Measurements from ENCODE around the gene COL4A4.
A peak's percentile ranks its signal among the peaks of the same experiment; 100 is the strongest.

The COL4A4 gene

GRCh38 chr2:226981791-226982326 is 182.1 kb downstream of the COL4A4 start:
- no peak for DNase-seq (ENCODE audit: low read depth)

GRCh38 chr2:226979004-226979403 is 185.0 kb downstream of the COL4A4 start:
- DNase-seq (ENCODE audit: low read depth): no peak

- no peak for DNase-seq (ENCODE audit: low read depth)
These were observed 185.7 kb downstream of the COL4A4 start for GRCh38 chr2:226978300-226978699.

GRCh38 chr2:226977775-226978190 is 186.2 kb downstream of the COL4A4 start:
- DNase-seq (ENCODE audit: low read depth): peak; percentile 88

- DNase-seq (ENCODE audit: low read depth): no peak
These were observed 190.2 kb downstream of the COL4A4 start for GRCh38 chr2:226973816-226974215.

- no peak for DNase-seq (ENCODE audit: low read depth)
These were observed 192.2 kb downstream of the COL4A4 start for GRCh38 chr2:226971770-226972169.

GRCh38 chr2:226971084-226971483 is 192.9 kb downstream of the COL4A4 start:
- no peak for DNase-seq (ENCODE audit: low read depth)

GRCh38 chr2:226970362-226970761 is 193.6 kb downstream of the COL4A4 start:
- DNase-seq (ENCODE audit: low read depth): no peak

- peak; percentile 65 for DNase-seq (ENCODE audit: low read depth)
These were observed 194.5 kb downstream of the COL4A4 start for GRCh38 chr2:226969417-226970080.

GRCh38 chr2:226965376-226965775 is 198.6 kb downstream of the COL4A4 start:
- no peak for DNase-seq (ENCODE audit: low read depth)

GRCh38 chr2:226963528-226963927 is 200.5 kb downstream of the COL4A4 start:
- DNase-seq (ENCODE audit: low read depth): peak; percentile 57

- DNase-seq (ENCODE audit: low read depth): no peak
These were observed 201.7 kb downstream of the COL4A4 start for GRCh38 chr2:226962176-226962773.

- no peak for DNase-seq (ENCODE audit: low read depth)
These were observed 204.6 kb downstream of the COL4A4 start for GRCh38 chr2:226959418-226959817.

- no peak for DNase-seq (ENCODE audit: low read depth)
These were observed 207.3 kb downstream of the COL4A4 start for GRCh38 chr2:226956659-226957058.

GRCh38 chr2:226953826-226954225 is 210.2 kb downstream of the COL4A4 start:
- DNase-seq (ENCODE audit: low read depth): no peak

- no peak for DNase-seq (ENCODE audit: low read depth)
These were observed 210.8 kb downstream of the COL4A4 start for GRCh38 chr2:226953206-226953605.
